ENCODE data around the gene TBC1D9. TPM values are rescaled to one million over a fixed set of nuclear protein-coding genes. Genes with fewer than 3 reads are reported as not detected.

The TBC1D9 gene
- total and polyA plus RNA-seq, 2 experiments from 2014 or later: 4.4 to 14.4 TPM

DNA sequence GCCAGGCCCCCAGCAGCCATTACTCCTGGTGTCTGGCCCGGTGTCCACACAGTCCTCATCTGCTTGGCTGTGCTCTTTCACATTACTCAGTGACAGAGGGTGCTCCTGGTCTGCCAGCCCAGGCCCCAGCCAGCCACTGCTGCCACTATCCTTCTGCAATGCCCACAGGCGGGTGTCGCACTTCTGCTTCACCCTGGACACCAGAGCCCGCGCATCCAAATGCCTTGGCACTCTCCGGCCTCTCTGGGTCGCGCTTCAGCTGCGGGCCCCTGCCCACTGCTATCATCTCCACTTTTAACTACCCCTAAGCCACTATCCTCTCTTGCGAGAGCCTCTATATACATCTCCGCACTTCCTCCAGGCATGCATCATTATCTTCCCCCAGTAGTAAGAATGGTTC, 111.0 kb downstream of the TBC1D9 start:
- no peaks in the 10 kb centered on the region for H3K9me3 ChIP-seq (ENCODE audit: low read depth)
- H3K9ac ChIP-seq: no peak overlapping the region
- no peak overlapping the region for H3K27ac ChIP-seq
- H3F3A ChIP-seq (ENCODE audit: insufficient read depth): no peaks in the 10 kb centered on the region
- H4K20me1 ChIP-seq (ENCODE audit: insufficient read depth): no peaks in the 10 kb centered on the region
- no peaks in the 10 kb centered on the region for H3K27me3 ChIP-seq (replicated peaks; ENCODE audit: insufficient read depth)
- H3K4me1 ChIP-seq (ENCODE audit: insufficient read depth): no peaks in the 10 kb centered on the region
- no peak for DNase-seq
- no peaks in the 10 kb centered on the region for H3K9me2 ChIP-seq (ENCODE audit: insufficient read depth)
- no peak for TF ChIP-seq EZH2 (IDR thresholded peaks at IDR 0.05; ENCODE audit: insufficient read depth, poor library complexity, severe bottlenecking)
- no peak for TF ChIP-seq EZH2phosphoT487 (IDR thresholded peaks at IDR 0.05; ENCODE audit: insufficient read depth, low read depth)
- 98 to 99% methylated on average over 11 of the region's 11 CpGs for WGBS, 2 experiments (ENCODE audit: low coverage in 1 of 2, low lambda C conversion rate in 2 of 2, missing lambda C conversion rate in 2 of 2)
- in situ Hi-C loops (cut with MboI): no loop called here
- no peaks in the 10 kb centered on the region for H3K36me3 ChIP-seq (ENCODE audit: low read depth)
- no peaks in the 10 kb centered on the region for H3K79me2 ChIP-seq (ENCODE audit: insufficient read depth)
- H3K4me3 ChIP-seq: no peak overlapping the region
- H3K4me2 ChIP-seq (ENCODE audit: unreplicated experiment): no peak overlapping the region
- H2AFZ ChIP-seq: no peak overlapping the region

DNA sequence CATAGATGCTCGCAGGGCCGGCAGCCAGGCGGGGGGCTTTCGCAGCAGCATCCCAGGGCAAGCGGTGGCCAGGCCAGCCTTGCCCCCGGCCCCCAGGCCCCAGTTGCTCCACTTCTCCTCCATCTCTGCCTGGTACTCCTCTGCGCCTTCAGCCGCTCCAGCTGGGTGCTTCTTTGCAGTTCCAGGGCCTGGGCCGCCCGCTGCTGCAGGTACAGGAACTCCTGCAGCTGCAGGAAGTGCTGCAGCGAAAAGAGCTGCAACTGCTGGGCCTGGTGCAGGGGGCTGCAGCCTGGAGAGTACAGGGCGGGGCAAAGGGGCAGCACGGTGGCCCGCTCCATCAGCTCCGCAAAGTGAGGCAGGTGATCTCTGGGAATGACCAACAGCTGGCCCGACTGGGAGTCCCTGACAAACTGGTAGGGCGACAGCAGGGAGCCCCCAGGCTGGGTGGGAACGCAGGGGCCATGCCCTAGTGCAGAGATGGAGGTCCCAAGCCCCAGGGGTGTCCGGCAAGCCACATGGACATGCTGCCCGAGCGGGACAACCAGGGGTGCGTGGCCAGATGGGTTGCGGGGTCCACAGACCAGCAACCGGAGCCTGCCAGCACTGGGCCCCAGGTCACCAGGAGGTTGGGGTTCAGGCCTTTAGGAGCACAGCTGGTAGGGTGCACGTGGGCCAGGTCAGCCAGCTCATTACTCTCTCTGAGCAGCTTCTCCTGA, 111.6 kb downstream of the TBC1D9 start:
- WGBS, 2 experiments (ENCODE audit: low coverage in 1 of 2, low lambda C conversion rate in 2 of 2, missing lambda C conversion rate in 2 of 2): 97 to 99% methylated on average over 22 to 25 of the region's 25 CpGs
- no peaks in the 10 kb centered on the region for H4K20me1 ChIP-seq (ENCODE audit: insufficient read depth)
- H3K27me3 ChIP-seq (replicated peaks; ENCODE audit: insufficient read depth): no peaks in the 10 kb centered on the region
- H3K27ac ChIP-seq: no peak overlapping the region
- no peak overlapping the region for H3K9ac ChIP-seq
- TF ChIP-seq EZH2 (IDR thresholded peaks at IDR 0.05; ENCODE audit: insufficient read depth, poor library complexity, severe bottlenecking): no peak
- no peak for TF ChIP-seq EZH2phosphoT487 (IDR thresholded peaks at IDR 0.05; ENCODE audit: insufficient read depth, low read depth)
- no peaks in the 10 kb centered on the region for H3K9me2 ChIP-seq (ENCODE audit: insufficient read depth)
- H2AFZ ChIP-seq: no peak overlapping the region
- H3K9me3 ChIP-seq (ENCODE audit: low read depth): no peaks in the 10 kb centered on the region
- no peak overlapping the region for H3K4me3 ChIP-seq
- no peaks in the 10 kb centered on the region for H3K36me3 ChIP-seq (ENCODE audit: low read depth)
- no peak overlapping the region for H3K4me2 ChIP-seq (ENCODE audit: unreplicated experiment)
- no peaks in the 10 kb centered on the region for H3K79me2 ChIP-seq (ENCODE audit: insufficient read depth)
- in situ Hi-C loops (cut with MboI): no loop called here
- H3F3A ChIP-seq (ENCODE audit: insufficient read depth): no peaks in the 10 kb centered on the region
- H3K4me1 ChIP-seq (ENCODE audit: insufficient read depth): no peaks in the 10 kb centered on the region
- no peak for DNase-seq

DNA sequence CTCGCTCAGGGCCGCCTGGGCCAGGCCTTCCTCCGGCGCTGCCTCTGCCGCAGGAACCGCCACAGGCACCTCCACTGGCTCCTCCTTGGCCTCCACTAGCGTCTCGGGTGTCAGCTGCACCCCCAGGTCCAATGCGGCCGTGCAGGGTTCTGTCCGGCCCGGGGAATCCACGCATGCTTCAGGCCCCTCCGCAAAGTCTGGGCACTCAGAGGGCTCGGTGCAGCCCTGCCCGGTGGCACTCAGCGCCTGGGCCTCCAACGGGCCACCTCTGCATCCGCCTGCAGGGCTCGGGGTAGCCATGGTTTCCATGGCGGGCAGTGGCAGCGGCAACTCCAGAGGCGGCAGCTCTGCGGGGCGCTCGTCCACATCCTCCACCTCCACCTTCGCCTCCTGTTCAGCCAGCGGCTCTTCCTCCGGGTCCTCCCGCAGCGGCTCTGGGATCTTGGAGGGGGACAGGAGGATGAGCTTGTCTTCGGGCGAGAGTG, 112.6 kb downstream of the TBC1D9 start:
- Histone ChIP-seq H3K4me2 (ENCODE audit: unreplicated experiment) (no peak overlapping the region), H3K36me3 (ENCODE audit: low read depth) (peaks cover 4% of the 10 kb centered on the region; the same call in 1 of the 2 replicates), H3K9ac (no peak overlapping the region), H3K9me2 (ENCODE audit: insufficient read depth) (no peaks in the 10 kb centered on the region), H3K9me3 (ENCODE audit: low read depth) (no peaks in the 10 kb centered on the region), H3K27me3 (replicated peaks; ENCODE audit: insufficient read depth) (no peaks in the 10 kb centered on the region), H3K4me3 (no peak overlapping the region), H2AFZ (no peak overlapping the region), H3F3A (ENCODE audit: insufficient read depth) (no peaks in the 10 kb centered on the region), H3K4me1 (ENCODE audit: insufficient read depth) (no peaks in the 10 kb centered on the region), H3K27ac (no peak overlapping the region), H4K20me1 (ENCODE audit: insufficient read depth) (no peaks in the 10 kb centered on the region), H3K79me2 (ENCODE audit: insufficient read depth) (no peaks in the 10 kb centered on the region)
- in situ Hi-C loops (cut with MboI): no loop called here
- 97 to 98% methylated on average over 32 to 33 of the region's 33 CpGs for WGBS, 2 experiments (ENCODE audit: low coverage in 1 of 2, low lambda C conversion rate in 2 of 2, missing lambda C conversion rate in 2 of 2)
- DNase-seq: no peak
- TF ChIP-seq EZH2phosphoT487 (IDR thresholded peaks at IDR 0.05; ENCODE audit: insufficient read depth, low read depth) (no peak), EZH2 (IDR thresholded peaks at IDR 0.05; ENCODE audit: insufficient read depth, poor library complexity, severe bottlenecking) (no peak)

DNA sequence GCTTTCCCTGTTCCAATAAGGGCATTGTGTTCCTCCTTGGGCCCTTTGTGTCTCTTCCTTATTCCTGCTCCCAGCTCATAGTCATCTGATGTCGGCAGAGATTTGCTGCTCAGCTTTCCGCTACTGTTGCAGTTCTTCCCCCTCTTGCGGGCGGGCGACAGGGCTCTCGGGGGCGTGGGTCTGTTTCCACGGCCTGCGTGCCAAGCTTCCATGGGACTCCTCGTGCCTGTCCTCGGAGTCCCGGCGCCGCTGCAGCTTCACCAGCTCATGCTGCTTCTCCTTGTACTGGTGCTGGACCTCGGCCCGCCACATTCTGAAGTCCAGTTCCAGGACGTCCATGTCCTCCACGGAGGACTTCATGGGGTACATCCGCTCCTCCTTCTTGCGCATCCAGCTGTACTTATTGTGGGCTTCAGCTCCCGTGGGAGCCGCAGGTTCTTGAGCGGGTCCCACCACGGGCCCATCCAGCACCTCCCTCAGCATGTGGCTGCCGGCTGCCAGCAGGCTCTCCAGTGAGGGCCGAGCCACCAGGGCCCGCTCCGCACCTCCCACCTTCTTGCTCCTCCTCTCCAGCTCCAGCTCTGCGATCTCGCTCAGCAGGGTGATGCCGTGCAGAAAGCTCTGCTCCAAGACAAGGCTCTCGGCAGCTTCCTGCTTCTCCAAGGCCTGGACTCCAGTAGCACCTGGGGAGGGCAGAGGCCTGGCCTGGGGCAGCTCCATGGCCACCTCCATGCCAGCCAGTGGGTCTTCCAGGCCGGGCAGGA, 113.3 kb downstream of the TBC1D9 start:
- Histone ChIP-seq H3K4me1 (ENCODE audit: insufficient read depth) (no peaks in the 10 kb centered on the region), H3K36me3 (ENCODE audit: low read depth) (peaks cover 9% of the 10 kb centered on the region; the same call in 1 of the 2 replicates), H3K27me3 (replicated peaks; ENCODE audit: insufficient read depth) (no peaks in the 10 kb centered on the region), H2AFZ (no peak overlapping the region), H3K9me3 (ENCODE audit: low read depth) (no peaks in the 10 kb centered on the region), H3F3A (ENCODE audit: insufficient read depth) (no peaks in the 10 kb centered on the region), H3K9me2 (ENCODE audit: insufficient read depth) (no peaks in the 10 kb centered on the region), H3K4me2 (ENCODE audit: unreplicated experiment) (no peak overlapping the region), H4K20me1 (ENCODE audit: insufficient read depth) (no peaks in the 10 kb centered on the region), H3K27ac (no peak overlapping the region), H3K79me2 (ENCODE audit: insufficient read depth) (no peaks in the 10 kb centered on the region), H3K4me3 (no peak overlapping the region), H3K9ac (no peak overlapping the region)
- TF ChIP-seq EZH2phosphoT487 (IDR thresholded peaks at IDR 0.05; ENCODE audit: insufficient read depth, low read depth): no peak
- TF ChIP-seq EZH2 (IDR thresholded peaks at IDR 0.05; ENCODE audit: insufficient read depth, poor library complexity, severe bottlenecking): no peak
- DNase-seq: no peak
- 94 to 96% methylated on average over 32 of the region's 33 CpGs for WGBS, 2 experiments (ENCODE audit: low coverage in 1 of 2, low lambda C conversion rate in 2 of 2, missing lambda C conversion rate in 2 of 2)
- in situ Hi-C loops (cut with MboI): no loop called here

All from GM23248 (cell line).